Hepatocyte (in vitro differentiated cells): Measurements from ENCODE around the gene TMEM106C. TPM values are rescaled to one million over a fixed set of nuclear protein-coding genes. Genes with fewer than 3 reads are reported as not detected.

ENCODE experiments used
- DNase-seq: peaks from one replicate; pipeline ENCODE4 v3.0.0-alpha.2; 2016; ENCODE audit warnings: low spot score
- H2AFZ ChIP-seq: fragments of 200-600 bp; sonication (generic); 2 replicates; pipeline ENCODE4 v1.6.0; 2016; ENCODE audit warnings: antibody characterized with exemption, mild to moderate bottlenecking
- H3K27ac ChIP-seq: fragments of 200-600 bp; sonication (generic); 2 replicates; pipeline ENCODE4 v1.5.1; 2016; ENCODE audit warnings: mild to moderate bottlenecking
- H3K27me3 ChIP-seq: fragments of 200-600 bp; sonication (generic); 2 replicates; pipeline ENCODE4 v1.6.1; 2016
- H3K36me3 ChIP-seq: fragments of 200-600 bp; sonication (generic); replicated peaks from 2 replicates; pipeline ENCODE4 v1.5.1; 2016; ENCODE audit warnings: low read depth; ENCODE audit not compliant: insufficient read depth
- H3K4me1 ChIP-seq: fragments of 200-600 bp; sonication (generic); 2 replicates; pipeline ENCODE4 v1.5.1; 2016; ENCODE audit warnings: mild to moderate bottlenecking, moderate library complexity; ENCODE audit not compliant: insufficient read depth
- H3K4me2 ChIP-seq: fragments of 200-600 bp; sonication (generic); 2 replicates; pipeline ENCODE4 v1.6.0; 2016
- H3K4me3 ChIP-seq: fragments of 200-600 bp; sonication (generic); 2 replicates; pipeline ENCODE4 v1.5.1; 2016; ENCODE audit warnings: mild to moderate bottlenecking
- H3K79me2 ChIP-seq: fragments of 200-600 bp; sonication (generic); 2 replicates; pipeline ENCODE4 v1.6.0; 2017; ENCODE audit warnings: mild to moderate bottlenecking
- H3K9me2 ChIP-seq: fragments of 200-600 bp; sonication (generic); replicated peaks from 2 replicates; pipeline ENCODE4 v1.6.0; 2017; ENCODE audit warnings: mild to moderate bottlenecking; ENCODE audit not compliant: insufficient read depth
- H3K9me3 ChIP-seq: fragments of 200-600 bp; sonication (generic); 2 replicates; pipeline ENCODE4 v1.5.1; 2016; ENCODE audit warnings: low read depth, mild to moderate bottlenecking
- H4K20me1 ChIP-seq: fragments of 200-600 bp; sonication (generic); 2 replicates; pipeline ENCODE4 v1.6.0; 2016; ENCODE audit warnings: mild to moderate bottlenecking; ENCODE audit not compliant: insufficient read depth, poor library complexity, severe bottlenecking
- EZH2 ChIP-seq: fragments of 200-600 bp; sonication (generic); IDR thresholded peaks from 2 replicates; pipeline ENCODE4 v1.6.1; 2016; ENCODE audit warnings: antibody characterized with exemption, mild to moderate bottlenecking, borderline replicate concordance
- EZH2phosphoT487 ChIP-seq: fragments of 200-600 bp; sonication (generic); IDR thresholded peaks from one replicate; pipeline ENCODE4 v1.6.1; 2018; ENCODE audit warnings: antibody characterized with exemption, mild to moderate bottlenecking, low read depth, moderate library complexity; ENCODE audit not compliant: unreplicated experiment, severe bottlenecking
- WGBS: methylation state at CpG from one replicate; pipeline ENCODE4 v1.1.6; 2016; ENCODE audit warnings: low lambda C conversion rate; ENCODE audit errors: missing lambda C conversion rate; 5-methylcytosine and 5-hydroxymethylcytosine counted together
- polyA plus RNA-seq: library from polyadenylated mRNA; unstranded; fragments of >200 nt; fragmentation: Nextera tagmentation; extraction: Ambion mirVana; gene quantifications from 2 replicates; pipeline ENCODE4 v1.2.1, GENCODE V29; 2016
- total RNA-seq: library from RNA; depleted of rRNA; stranded (reverse); fragments of >200 nt; gene quantifications from 2 replicates; pipeline ENCODE4 v1.2.3, GENCODE V29; 2014
- TF ChIP-seq, protein P1 (sequence below): fragments of 200-600 bp; sonication (generic); IDR thresholded peaks from 2 replicates; pipeline ENCODE4 v1.5.1; 2016; ENCODE audit warnings: antibody characterized with exemption, mild to moderate bottlenecking; ENCODE audit not compliant: poor library complexity

TMEM106C gene
- total and polyA plus RNA-seq, 2 experiments from 2014 or later, result 101 to 113 TPM

DNA sequence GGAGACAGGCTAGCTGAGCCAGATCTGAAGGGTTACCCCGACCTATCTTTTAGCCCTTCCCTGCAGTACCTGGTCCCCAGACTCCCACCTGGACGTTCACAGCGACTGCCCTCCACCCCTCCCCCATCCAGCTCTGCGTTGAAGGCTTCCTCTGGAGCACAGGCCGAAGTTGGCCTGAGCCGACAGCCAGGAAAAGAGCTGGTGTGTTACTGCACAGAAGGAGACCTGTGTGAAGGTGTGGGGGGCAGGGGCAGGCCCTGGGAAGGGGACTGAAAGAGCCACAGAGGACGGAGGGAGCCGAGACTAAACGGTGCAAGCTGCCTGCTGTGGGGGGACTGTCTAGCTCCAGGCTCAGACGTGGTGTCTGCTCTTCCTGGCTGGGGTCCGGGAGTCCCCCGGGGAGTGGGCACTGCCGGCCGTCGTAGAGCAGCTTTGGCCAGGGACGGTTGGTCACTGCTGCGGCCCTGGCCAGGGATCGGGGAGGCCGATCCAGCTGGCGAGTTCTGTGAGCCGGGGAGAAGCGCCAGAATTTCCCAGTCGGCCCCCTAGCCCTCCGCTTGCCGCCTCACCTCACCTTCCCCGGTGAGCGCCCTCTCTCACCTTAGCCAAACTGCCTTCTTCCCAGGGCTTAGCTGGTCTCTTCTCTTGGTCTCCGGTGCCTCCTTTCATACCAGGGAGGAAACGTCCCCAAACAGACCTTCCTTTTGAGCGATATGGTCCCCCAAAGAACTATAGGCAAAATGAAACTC, 41.8 kb downstream of the TMEM106C start:
- Histone ChIP-seq H3K79me2 (no peaks in the 10 kb centered on the region), H3K4me2 (peak overlapping the region; percentile 95), H3K4me1 (peaks cover 29% of the 10 kb centered on the region), H2AFZ (peak overlapping the region; percentile 42), H3K4me3 (no peak overlapping the region), H3K9me3 (no peaks in the 10 kb centered on the region), H3K27ac (peak overlapping the region; percentile 31), H3K9me2 (no peaks in the 10 kb centered on the region), H3K27me3 (peaks cover 42% of the 10 kb centered on the region), H3K36me3 (no peaks in the 10 kb centered on the region), H4K20me1 (no peaks in the 10 kb centered on the region)
- no peak for DNase-seq
- peak; percentile 41 for TF ChIP-seq EZH2
- TF ChIP-seq EZH2phosphoT487, result no peak
- TF ChIP-seq, protein P1, sequence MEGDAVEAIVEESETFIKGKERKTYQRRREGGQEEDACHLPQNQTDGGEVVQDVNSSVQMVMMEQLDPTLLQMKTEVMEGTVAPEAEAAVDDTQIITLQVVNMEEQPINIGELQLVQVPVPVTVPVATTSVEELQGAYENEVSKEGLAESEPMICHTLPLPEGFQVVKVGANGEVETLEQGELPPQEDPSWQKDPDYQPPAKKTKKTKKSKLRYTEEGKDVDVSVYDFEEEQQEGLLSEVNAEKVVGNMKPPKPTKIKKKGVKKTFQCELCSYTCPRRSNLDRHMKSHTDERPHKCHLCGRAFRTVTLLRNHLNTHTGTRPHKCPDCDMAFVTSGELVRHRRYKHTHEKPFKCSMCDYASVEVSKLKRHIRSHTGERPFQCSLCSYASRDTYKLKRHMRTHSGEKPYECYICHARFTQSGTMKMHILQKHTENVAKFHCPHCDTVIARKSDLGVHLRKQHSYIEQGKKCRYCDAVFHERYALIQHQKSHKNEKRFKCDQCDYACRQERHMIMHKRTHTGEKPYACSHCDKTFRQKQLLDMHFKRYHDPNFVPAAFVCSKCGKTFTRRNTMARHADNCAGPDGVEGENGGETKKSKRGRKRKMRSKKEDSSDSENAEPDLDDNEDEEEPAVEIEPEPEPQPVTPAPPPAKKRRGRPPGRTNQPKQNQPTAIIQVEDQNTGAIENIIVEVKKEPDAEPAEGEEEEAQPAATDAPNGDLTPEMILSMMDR, result no peak
- 36% methylated on average over 30 of the region's 30 CpGs for WGBS

DNA sequence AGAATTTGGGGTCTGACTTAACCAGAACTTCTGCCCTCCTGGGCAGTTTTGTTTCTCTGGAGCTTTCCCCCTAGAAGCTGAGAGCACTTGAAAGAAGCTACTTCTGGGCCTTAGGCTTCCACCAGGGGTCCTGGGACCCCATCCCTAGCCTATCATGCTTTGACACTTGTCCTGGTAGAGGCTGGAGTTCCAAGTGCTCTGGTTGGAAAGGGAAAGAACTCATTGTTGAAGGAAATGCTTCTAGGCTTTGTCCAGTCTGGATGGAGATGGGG, 42.3 kb downstream of the TMEM106C start:
- Histone ChIP-seq H3K79me2 (no peaks in the 10 kb centered on the region), H3K4me2 (no peak overlapping the region), H3K4me3 (no peak overlapping the region), H2AFZ (no peak overlapping the region), H3K9me3 (no peaks in the 10 kb centered on the region), H3K9me2 (no peaks in the 10 kb centered on the region), H3K4me1 (peaks cover 29% of the 10 kb centered on the region), H3K27me3 (peaks cover 42% of the 10 kb centered on the region), H3K36me3 (no peaks in the 10 kb centered on the region), H4K20me1 (no peaks in the 10 kb centered on the region), H3K27ac (no peak overlapping the region)
- DNase-seq, result no peak
- TF ChIP-seq EZH2phosphoT487, result no peak
- TF ChIP-seq, protein P1, result no peak
- TF ChIP-seq EZH2, result no peak

DNA sequence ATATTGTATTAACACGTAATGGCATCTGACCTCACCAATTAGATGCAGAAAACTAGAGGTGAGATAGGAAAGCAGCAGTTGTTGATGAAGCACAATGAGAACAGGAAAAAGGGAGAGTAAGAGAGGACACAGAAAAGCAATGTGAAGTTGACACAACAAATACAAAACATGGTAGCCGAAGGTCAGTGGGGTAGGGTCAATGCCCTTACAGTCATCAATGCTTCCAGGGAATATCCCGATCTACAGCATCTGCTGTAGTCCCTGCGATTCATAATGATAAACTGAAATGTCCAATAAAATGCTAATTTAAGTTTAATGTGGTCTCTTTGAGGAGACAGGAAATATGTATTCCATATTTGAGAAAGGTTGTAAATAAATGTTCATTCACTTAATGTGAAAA, 43.8 kb downstream of the TMEM106C start:
- Histone ChIP-seq H3K36me3 (no peaks in the 10 kb centered on the region), H4K20me1 (no peaks in the 10 kb centered on the region), H3K4me2 (no peak overlapping the region), H3K9me3 (no peaks in the 10 kb centered on the region), H3K9me2 (no peaks in the 10 kb centered on the region), H2AFZ (no peak overlapping the region), H3K79me2 (no peaks in the 10 kb centered on the region), H3K27me3 (peaks cover 42% of the 10 kb centered on the region), H3K4me3 (no peak overlapping the region), H3K4me1 (peaks cover 22% of the 10 kb centered on the region), H3K27ac (no peak overlapping the region)
- TF ChIP-seq EZH2 (no peak), EZH2phosphoT487 (no peak)
- TF ChIP-seq, protein P1, result no peak
- no peak for DNase-seq
- 87% methylated on average over 4 of the region's 4 CpGs for WGBS
